ENCODE results near the gene CCND1. TPM values are rescaled to one million over a fixed set of nuclear protein-coding genes. Genes with fewer than 3 reads are reported as not detected.

Gene CCND1
- total and polyA plus RNA-seq, 10 of the 15 experiments (the other 5 are each of a cell fraction or from before 2014, with no cell fraction given) = 0.09 to 6.6 (median 0.59) TPM; not detected in 2

- 48% methylated on average over 7 of the region's 7 CpGs for WGBS (ENCODE audit: insufficient coverage, insufficient replicate concordance, low lambda C conversion rate, missing lambda C conversion rate)
These were observed 54.6 kb downstream of the CCND1 start for GRCh38 chr11:69695581-69695980.

More at GRCh38 chr11:69695581-69695980, 54.6 kb downstream of the CCND1 start:
- Histone ChIP-seq H3K9ac (ENCODE audit: control insufficient read depth, insufficient read depth, low read length) (no peak overlapping the region), H3K4me3 (no peak overlapping the region), H3K27ac (ENCODE audit: control insufficient read depth, insufficient read depth) (no peak overlapping the region), H2AFZ (ENCODE audit: control insufficient read depth, low read depth, low read length) (no peak overlapping the region), H3K79me2 (ENCODE audit: control insufficient read depth, insufficient read depth, low read length) (no peaks in the 10 kb centered on the region), H3K4me2 (ENCODE audit: control insufficient read depth, insufficient read depth) (no peak overlapping the region), H4K20me1 (ENCODE audit: control insufficient read depth, insufficient read depth) (no peaks in the 10 kb centered on the region), H3K27me3 (replicated peaks in 1 of 2; ENCODE audit: control insufficient read depth in 2 of 2, insufficient read depth in 2 of 2, low read length in 1 of 2) (peaks cover 5 to 6% of the 10 kb centered on the region in 2 experiments), H3K36me3 (ENCODE audit: control insufficient read depth in 2 of 2, insufficient read depth in 2 of 2, low read length in 1 of 2) (no peaks in the 10 kb centered on the region), H3K9me3 (replicated peaks; ENCODE audit: control insufficient read depth, insufficient read depth, low read length) (no peaks in the 10 kb centered on the region), H3K4me1 (ENCODE audit: control insufficient read depth, insufficient read depth, low read length) (no peaks in the 10 kb centered on the region; the same call in 1 of the 2 replicates)
- ChIA-PET SMC1A (ENCODE audit: uncharacterized antibody, unreplicated experiment) (no interaction called here), CTCF (no interaction called here), POLR2A (no interaction called here), RAD21 (ENCODE audit: unreplicated experiment) (no interaction called here)
- in situ Hi-C loops (cut with MboI) = no loop called here
- no peak for ATAC-seq
- no TSS peak for BruUV-seq (replicated peaks)
- TF ChIP-seq MYB (IDR thresholded peaks at IDR 0.05; ENCODE audit: borderline replicate concordance, low read depth, low read length) (no peak), SMC3 (IDR thresholded peaks at IDR 0.05; ENCODE audit: borderline replicate concordance, low read length) (no peak), ETV6 (conservative IDR thresholded peaks at IDR 0.05 in 1 of 2, IDR thresholded peaks at IDR 0.05 in 1 of 2; ENCODE audit: borderline replicate concordance in 1 of 2, low read depth in 1 of 2) (no peak), STAT1 (conservative IDR thresholded peaks at IDR 0.05) (no peak), RCOR1 (conservative IDR thresholded peaks at IDR 0.05; ENCODE audit: low read depth, low read length) (no peak), SREBF2 (IDR thresholded peaks at IDR 0.05; ENCODE audit: low read length) (no peak), CHD2 (IDR thresholded peaks at IDR 0.05; ENCODE audit: borderline replicate concordance, low read depth, low read length) (no peak), ATF7 (IDR thresholded peaks at IDR 0.05; ENCODE audit: low read depth) (no peak), NFIC (IDR thresholded peaks at IDR 0.05; ENCODE audit: low read depth, low read length) (no peak), ZBTB11 (CRISPR knock-in tag; IDR thresholded peaks at IDR 0.05) (no peak), ZNF217 (IDR thresholded peaks at IDR 0.05) (no peak), EGR1 (IDR thresholded peaks at IDR 0.05; ENCODE audit: borderline replicate concordance in 1 of 2, low read depth in 2 of 2, low read length in 2 of 2) (no peak), SMARCA5 (IDR thresholded peaks at IDR 0.05) (no peak)
- TF ChIP-seq, protein P1, sequence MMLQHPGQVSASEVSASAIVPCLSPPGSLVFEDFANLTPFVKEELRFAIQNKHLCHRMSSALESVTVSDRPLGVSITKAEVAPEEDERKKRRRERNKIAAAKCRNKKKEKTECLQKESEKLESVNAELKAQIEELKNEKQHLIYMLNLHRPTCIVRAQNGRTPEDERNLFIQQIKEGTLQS (IDR thresholded peaks at IDR 0.05; ENCODE audit: borderline replicate concordance, extremely low read depth, low read depth, low read length) = no peak
- TF ChIP-seq, protein P2, sequence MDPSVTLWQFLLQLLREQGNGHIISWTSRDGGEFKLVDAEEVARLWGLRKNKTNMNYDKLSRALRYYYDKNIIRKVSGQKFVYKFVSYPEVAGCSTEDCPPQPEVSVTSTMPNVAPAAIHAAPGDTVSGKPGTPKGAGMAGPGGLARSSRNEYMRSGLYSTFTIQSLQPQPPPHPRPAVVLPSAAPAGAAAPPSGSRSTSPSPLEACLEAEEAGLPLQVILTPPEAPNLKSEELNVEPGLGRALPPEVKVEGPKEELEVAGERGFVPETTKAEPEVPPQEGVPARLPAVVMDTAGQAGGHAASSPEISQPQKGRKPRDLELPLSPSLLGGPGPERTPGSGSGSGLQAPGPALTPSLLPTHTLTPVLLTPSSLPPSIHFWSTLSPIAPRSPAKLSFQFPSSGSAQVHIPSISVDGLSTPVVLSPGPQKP (IDR thresholded peaks at IDR 0.05; ENCODE audit: low read depth, low read length) = no peak
- TF ChIP-seq, protein P3, sequence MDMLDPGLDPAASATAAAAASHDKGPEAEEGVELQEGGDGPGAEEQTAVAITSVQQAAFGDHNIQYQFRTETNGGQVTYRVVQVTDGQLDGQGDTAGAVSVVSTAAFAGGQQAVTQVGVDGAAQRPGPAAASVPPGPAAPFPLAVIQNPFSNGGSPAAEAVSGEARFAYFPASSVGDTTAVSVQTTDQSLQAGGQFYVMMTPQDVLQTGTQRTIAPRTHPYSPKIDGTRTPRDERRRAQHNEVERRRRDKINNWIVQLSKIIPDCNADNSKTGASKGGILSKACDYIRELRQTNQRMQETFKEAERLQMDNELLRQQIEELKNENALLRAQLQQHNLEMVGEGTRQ (IDR thresholded peaks at IDR 0.05; ENCODE audit: borderline replicate concordance, low read depth, low read length) = no peak
- DNase-seq (ENCODE audit: low read depth, low spot score) = no peak
- FAIRE-seq = no peak
- intact Hi-C loops (cut with micrococcal nuclease; ENCODE audit: unreplicated experiment) = no loop called here
